NCI-H2081 treated with DMSO at 0.1 percent for 48 hours (cell line): ENCODE data around the gene ASB18.

Source experiments
- DNase-seq: peaks from one replicate; lab custom pipeline; 2025; lab: John Stamatoyannopoulos, UW

The ASB18 gene

DNA sequence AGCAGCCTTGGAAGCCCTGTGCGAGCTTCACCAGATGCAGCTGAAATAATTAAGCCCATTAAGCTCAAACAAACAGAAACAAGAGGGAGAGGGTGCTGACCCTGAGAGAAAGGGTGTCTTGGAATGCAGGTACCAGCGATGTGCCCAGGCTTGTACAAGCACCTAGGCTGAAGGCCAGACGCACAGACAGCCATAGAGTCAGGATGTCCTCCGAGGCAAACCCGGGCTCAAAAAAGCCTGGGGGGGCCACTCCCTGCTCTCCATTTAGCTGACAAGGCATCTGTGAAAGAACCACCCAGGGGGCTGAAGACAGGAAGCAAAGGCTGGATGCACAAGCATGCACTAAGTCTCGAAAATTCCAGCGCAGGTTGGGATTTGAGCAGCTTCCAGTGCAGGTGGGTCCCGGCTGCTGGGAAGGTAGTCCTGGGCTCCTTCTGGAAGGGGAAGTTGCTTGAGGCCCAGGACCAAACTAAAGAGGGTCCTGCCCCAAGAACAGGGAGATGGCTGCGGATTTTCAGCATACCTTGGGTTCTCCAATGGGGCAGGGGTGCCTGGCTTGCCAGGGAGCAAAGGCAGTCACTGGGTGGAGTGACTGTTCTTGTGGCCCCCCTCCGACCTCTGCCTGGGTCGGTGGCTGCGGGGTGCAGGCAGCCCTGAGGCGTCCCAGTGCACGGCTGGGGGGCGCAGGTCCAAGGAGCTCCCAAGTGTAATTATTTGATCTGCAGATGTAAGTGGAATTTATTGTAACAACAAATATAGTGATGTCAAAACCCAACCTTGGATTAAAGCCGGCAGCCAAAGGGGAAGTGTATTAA, 102.0 kb downstream of the ASB18 start:
- DNase-seq, result no peak

DNA sequence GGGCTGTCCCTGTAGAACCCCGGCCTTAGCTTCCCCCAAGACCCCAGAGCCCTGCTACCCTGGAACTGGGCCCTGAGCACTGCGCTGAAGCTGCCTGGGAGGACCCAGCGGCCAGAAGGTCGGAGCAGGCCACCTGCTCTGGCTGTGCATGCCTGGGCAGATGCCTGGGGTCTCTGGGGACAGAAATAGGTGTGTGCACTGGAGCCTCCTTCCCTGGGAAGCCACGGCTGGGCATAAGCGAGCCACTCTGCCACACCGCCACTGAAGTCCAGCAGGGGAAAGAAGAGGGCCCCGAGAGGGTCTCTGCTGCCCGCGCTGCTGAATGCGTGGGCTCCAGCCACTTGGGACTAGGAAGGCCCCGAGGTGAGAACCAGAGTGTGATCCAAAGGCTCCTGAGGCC, 102.7 kb downstream of the ASB18 start:
- DNase-seq, result no peak

DNA sequence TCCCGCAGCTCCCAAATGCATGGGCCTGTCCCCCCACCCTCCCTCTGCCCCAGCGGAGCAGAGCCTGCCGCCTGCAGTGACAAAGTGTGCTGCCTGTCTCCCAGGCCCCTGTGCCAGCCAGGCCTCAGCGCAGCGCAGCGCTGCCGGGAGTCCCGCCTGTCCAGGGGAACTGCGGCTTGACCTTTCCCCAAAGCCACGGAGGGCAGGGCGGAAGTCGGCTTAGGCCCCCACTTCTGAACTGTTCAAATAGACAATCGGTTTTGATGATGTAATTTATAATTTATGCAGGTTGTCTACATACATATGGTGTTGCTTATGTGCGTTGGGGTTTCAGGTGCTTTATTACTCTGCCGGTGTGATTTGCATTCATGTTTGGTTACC, 103.1 kb downstream of the ASB18 start:
- DNase-seq, result no peak

DNA sequence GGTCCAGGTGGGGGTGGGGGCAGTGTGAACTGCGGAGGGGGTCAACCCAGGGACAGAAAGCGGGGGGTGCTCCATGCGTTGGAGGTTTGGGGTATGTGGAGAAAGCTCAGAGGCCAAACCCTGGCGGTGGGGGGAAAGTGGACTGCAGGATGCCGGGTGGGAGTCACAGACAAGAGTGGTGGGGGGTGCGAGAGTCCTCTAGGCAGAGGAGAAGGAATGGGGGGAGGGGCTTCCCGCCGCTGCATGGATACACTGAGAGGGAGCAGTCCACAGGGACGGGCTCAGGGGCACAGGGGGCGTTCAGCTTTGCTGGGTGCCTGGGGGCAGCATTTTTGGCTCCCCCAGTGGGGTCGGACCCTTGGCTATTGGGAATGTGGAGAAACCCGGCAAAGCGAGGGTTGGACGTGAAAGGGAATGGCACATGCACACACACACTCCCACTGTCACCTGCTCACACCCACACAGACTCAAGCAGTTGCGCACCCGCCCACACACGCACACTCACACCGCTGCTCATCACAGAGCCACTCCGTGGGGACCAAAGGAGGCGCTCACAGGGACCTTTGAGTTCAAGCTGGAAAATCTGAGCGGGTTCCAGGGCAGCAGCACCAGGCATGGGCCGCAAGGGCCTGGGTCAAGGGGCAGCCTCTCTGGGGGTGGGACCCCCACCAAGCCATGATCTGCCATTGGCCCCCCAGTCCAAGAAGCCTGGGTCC, 103.7 kb downstream of the ASB18 start:
- no peak for DNase-seq

DNA sequence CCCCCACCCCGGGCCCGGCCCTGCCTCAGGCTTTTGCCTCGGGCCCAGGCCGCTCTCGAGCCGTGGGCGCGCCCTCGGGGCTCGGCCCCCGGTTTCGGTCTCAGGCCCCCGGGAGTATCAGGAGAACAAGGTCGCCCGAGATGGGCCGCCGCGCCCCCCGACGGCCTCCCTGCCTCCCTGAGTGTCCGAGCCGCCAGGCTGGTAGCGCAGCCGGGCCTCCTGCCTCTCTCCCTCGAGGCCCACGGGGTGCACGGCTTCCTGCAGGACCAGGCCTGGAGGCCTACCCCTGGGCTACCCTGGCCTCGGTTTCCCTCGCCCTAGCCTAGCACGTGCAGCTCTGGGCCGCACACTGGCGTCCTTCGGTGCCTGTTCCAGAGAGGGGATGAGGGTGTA, 104.4 kb downstream of the ASB18 start:
- no peak for DNase-seq

DNA sequence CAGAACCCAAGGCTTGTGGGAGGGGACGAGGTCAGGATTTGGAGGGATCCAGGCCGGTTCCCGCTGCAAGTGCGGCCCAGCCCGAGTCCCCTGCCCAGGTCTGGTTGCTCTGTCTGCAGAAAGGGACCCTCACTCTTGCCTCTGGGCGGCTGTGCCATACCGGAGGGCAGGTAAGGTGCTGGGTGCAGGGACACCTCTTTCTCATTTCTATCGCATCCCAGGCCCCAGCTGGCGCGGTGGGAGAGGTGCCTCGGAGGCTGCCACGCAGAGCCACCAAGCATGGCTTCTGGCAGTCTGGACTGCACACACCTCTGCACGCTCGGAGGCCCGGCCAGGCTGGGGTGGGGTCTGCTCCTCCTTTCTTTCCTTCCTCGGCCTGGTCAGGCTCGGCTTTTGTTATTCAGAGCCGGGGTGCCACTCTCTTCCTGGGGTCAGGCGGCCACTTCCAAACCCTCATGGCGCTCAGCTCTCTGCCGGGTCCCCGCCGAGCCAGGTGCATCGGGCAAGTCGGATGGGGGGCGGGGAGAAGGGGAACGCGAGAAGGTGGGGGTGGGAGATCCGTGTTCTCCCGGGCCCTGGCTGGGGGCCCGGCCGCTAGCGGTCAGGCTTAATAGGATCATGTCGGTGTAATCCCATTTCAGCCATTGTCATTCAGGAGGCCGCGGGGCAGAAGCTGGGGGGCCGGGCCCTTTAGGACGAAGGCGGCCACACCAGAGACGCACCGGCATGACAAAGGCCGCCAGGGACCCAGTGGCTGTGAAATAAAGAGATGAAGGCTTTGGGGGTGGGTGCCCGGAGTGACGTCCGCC, 105.0 kb downstream of the ASB18 start:
- DNase-seq, result no peak

DNA sequence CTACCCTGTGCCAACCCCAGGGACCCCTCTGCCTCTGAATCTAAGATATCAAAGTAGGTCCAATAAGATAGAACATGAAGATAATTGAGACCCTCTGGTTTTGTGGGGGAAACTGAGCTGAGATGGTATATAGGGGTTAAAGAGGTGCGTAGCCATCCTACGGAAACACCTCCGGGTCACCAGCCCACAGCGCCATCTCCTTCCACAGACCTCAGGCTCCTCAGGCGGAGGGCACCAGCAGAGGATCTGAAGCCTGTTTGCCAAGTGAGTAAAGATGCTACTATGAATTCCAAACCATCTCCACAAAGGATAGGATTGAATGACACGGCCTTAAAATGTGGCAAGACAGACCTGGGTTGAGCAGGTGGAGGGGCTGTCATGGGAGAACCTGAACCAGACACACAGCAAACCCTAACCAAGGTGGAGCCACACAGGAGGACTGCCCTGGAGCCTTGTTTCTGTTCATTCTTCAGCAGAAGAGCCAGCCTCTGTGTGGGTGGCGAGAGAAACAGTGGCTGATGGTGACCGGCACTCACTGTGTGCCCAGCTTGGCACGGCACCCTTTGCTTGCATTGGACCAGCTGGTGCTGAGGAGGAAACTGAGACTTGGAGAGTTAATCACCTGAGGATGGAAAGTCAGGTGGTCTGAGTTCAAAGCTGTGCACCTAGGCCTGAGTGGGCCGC, 106.2 kb downstream of the ASB18 start:
- no peak for DNase-seq

DNA sequence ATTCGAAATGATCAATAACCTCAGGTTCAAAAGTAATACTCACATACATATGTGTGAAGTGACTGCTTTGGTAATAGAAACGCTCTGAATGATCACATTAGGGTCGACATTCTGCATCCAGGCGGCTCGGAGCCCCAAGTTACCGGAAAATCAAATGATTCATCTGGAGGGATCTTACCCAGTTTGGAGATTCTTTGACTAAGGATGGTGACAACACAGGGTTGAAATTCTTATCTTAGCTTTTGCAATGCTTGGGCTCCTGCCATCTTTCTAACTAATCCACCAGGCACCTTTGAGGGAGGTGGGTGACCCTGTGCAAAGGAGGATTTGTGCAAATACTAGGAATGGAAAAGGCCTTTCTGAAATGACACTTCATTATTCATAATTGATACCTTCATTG, 106.8 kb downstream of the ASB18 start:
- DNase-seq, result no peak

DNA sequence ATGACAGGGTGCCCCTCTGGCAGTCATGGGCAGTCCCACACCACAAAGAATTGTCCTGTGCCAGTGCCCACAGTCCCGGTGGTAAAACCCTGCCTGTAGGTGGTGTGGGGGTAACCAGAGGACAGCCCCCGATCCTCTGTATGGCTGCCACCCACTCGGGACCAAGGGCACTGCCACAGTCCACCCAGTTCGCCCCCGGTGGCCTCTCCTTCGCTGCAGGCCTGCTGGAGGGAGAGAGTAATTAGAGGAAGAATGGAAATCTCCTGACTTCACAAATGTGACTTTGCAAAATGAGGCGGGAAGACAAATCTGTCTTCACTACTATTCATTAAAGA, 107.4 kb downstream of the ASB18 start:
- DNase-seq, result no peak

DNA sequence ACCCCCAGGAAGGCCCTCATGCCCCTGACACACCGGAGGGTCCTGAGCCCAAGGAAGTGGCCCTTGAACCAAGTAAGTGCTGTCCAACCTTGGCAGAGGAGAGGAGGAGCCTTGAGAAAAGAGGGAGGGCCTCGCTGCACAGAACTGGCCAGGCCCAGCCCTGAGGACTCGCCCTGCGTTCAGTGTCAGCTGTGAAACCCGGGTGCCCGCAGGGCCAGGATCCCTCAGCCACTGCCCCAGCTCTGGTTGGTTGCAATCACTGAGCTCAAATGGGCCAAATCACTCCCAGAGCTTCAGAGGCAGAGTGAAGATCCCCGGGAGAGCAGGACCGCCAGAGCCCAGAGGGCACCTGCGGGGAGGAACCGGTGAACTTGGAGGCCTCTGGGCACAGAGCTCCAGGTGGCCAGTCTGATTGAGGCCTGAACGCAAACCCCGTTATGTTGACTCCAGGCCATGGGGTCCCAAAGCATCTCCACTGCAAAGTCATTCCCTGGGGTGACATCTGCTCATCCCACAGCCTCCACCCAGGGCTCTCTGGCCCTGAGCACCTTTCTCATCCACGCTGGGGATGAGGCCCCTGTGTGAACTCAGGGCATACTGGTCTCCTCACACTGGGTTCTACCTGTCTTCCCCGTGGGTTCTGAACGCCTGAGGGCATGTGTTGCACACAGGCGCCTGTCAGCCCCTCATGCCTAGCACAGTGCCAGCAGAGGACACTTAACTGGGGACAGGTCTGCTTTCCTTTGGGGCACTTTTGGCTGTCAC, 107.9 kb downstream of the ASB18 start:
- DNase-seq, result no peak

DNA sequence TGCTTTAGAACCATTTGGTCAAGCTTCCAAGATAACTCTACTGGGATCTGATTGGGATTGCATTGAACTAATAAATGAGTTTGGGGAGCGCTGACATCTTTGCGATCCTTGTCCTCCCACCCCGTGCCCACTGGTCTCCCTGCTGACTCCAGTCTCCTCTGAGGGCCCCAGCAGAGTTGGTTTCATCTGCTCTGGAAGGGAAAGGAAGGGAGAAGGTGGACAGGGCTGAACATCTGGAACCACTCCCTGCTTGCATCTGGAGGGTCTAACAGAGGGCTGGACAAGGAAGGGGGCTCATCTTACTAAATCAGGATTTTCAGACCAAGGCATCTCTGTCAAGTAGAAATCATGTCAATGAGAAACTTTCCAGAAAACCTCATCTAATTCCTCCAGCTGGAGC, 108.8 kb downstream of the ASB18 start:
- DNase-seq, result no peak

DNA sequence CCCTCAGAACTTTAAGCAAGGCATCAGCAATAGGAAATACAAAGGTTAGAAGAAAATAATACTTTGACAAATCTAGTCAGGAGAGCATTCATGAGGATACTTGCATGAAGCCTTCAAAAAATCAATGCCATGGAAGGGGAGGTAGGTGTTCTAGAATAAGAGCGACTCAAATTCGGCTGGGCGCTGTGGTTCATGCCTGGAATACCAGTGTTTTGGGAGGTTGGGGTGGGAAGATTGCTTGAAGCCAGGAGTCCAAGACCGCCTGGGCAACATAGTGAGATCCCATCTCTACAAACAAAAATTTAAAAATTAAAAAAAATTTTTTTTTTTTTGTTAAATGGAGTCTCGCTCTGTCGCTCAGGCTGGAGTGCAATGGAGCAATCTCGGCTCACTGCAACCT, 117.8 kb downstream of the ASB18 start:
- no peak for DNase-seq

DNA sequence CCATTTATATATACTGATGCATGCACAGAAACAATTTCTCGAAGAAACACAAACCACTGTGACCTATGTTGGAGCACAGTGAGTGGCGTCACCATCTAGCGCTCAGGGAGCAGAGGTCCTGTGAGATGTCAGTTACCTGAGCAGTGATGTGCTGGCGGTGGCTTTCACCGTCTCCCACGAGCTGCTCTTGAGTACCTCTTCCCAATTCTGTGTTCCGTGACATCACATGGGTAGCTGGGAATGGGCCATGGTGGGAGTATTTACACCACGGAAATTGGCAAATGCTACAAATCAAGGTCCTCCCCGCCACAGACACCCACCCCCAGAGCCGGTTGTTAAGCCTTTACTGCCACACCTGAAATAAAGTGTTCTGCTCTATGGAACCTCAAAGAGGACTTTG, 120.4 kb downstream of the ASB18 start:
- DNase-seq, result no peak
